Prostate gland (tissue), 2 donors: Measurements from ENCODE around the gene RILPL1. TPM values are rescaled to one million over a fixed set of nuclear protein-coding genes. Genes with fewer than 3 reads are reported as not detected.

ENCODE experiments used
- DNase-seq: peaks from one replicate; pipeline ENCODE4 v3.0.0-alpha.2; 2019; ENCODE audit warnings: low spot score
- H3K27ac ChIP-seq, 2 donors: fragments of 200-600 bp; sonication (generic); 2 replicates each; pipeline ENCODE4 v1.5.1; 2017 to 2019
- H3K27me3 ChIP-seq: fragments of 200-600 bp; sonication (generic); replicated peaks from 2 replicates; pipeline ENCODE4 v1.5.1; 2019; ENCODE audit not compliant: insufficient read depth
- H3K36me3 ChIP-seq, 2 donors: fragments of 200-600 bp; sonication (generic); 1 replicate in 1 of 2; 2 replicates in 1 of 2; pipeline versions ENCODE4 v1.5.1 to v1.8.1; 2017 to 2019
- H3K4me1 ChIP-seq: fragments of 200-600 bp; sonication (generic); replicated peaks from 2 replicates; pipeline ENCODE4 v1.5.1; 2019
- H3K4me3 ChIP-seq, 2 donors: fragments of 200-600 bp; sonication (generic); 2 replicates each; pipeline ENCODE4 v1.5.1; 2017 to 2019
- H3K9me3 ChIP-seq: fragments of 200-600 bp; sonication (generic); 2 replicates; pipeline ENCODE4 v1.5.1; 2017
- POLR2A ChIP-seq: fragments of 450-650 bp; IDR thresholded peaks from one replicate; pipeline ENCODE4 v1.6.1; 2016; ENCODE audit warnings: antibody characterized with exemption, mild to moderate bottlenecking
- POLR2AphosphoS5 ChIP-seq: sonication (generic); formaldehyde crosslinking; IDR thresholded peaks from one replicate; pipeline ENCODE4 v1.6.1; 2017; ENCODE audit warnings: antibody characterized with exemption
- WGBS: methylation state at CpG from one replicate; pipeline ENCODE4 v1.1.5; 2018; 5-methylcytosine and 5-hydroxymethylcytosine counted together
- intact Hi-C: fragments of 100-400 bp; cut with DNase I; formaldehyde crosslinking; loops from one replicate; pipeline ENCODE4 v1.14.2; 2022
- total RNA-seq, 2 donors: library from RNA; depleted of rRNA; stranded (reverse); fragments of >200 nt; gene quantifications; one replicate each; pipeline ENCODE4 v1.1.0, GENCODE V29; 2016
- TF ChIP-seq, protein P1 (sequence below), 4 experiments: fragments of 200-600 bp in 2 of 4; fragments of 450-650 bp in 2 of 4; sonication (generic) in 2 of 4; IDR thresholded peaks; 1 replicate in 3 of 4; 2 replicates in 1 of 4; pipeline ENCODE4 v1.5.1; 2016 to 2019; ENCODE audit warnings: antibody characterized with exemption in 4 of 4, mild to moderate bottlenecking in 2 of 4, moderate library complexity in 2 of 4

The RILPL1 gene
- total RNA-seq, 2 donors from 2014 or later: 8.6 to 25.7 TPM

DNA sequence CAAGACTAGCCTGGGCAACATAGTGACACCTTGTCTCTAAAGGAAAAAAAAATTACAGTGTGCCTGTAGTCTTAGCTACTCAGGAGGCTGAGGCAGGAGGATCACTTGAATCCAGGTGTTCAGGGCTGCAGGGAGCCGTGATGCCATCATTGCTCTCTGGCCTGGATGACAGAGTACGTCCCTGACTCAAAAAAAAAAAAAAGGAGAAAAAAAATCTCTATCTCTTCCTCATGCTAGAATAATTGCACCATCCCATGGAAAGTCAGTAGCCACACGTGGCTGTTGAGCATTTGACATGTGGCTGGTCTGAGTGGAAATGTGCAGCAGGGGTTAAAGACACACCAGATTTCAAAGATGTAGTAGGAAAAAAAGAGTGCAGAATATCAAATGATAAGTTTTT, 3.8 kb downstream of the RILPL1 start:
- Histone ChIP-seq H3K27me3 (no peaks in the 10 kb centered on the region), H3K27ac (no peak overlapping the region), H3K4me3 (no peak overlapping the region), H3K4me1 (peaks cover 8% of the 10 kb centered on the region), H3K36me3 (no peaks in the 10 kb centered on the region), H3K9me3 (no peaks in the 10 kb centered on the region)
- intact Hi-C loops: loop anchor here (5.0 kb wide), 2 partner anchors 53 to 137 kb away; partner anchors contain the start of gene TMED2
- TF ChIP-seq POLR2A (no peak), POLR2AphosphoS5 (no peak)
- TF ChIP-seq, protein P1, sequence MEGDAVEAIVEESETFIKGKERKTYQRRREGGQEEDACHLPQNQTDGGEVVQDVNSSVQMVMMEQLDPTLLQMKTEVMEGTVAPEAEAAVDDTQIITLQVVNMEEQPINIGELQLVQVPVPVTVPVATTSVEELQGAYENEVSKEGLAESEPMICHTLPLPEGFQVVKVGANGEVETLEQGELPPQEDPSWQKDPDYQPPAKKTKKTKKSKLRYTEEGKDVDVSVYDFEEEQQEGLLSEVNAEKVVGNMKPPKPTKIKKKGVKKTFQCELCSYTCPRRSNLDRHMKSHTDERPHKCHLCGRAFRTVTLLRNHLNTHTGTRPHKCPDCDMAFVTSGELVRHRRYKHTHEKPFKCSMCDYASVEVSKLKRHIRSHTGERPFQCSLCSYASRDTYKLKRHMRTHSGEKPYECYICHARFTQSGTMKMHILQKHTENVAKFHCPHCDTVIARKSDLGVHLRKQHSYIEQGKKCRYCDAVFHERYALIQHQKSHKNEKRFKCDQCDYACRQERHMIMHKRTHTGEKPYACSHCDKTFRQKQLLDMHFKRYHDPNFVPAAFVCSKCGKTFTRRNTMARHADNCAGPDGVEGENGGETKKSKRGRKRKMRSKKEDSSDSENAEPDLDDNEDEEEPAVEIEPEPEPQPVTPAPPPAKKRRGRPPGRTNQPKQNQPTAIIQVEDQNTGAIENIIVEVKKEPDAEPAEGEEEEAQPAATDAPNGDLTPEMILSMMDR (IDR thresholded peaks at IDR 0.05): no peak
- no peak for DNase-seq
- 79% methylated on average over 3 of the region's 3 CpGs for WGBS

- Histone ChIP-seq H3K4me1 (peaks cover 8% of the 10 kb centered on the region), H3K36me3 (no peaks in the 10 kb centered on the region), H3K4me3 (no peak overlapping the region), H3K27me3 (no peaks in the 10 kb centered on the region), H3K9me3 (no peaks in the 10 kb centered on the region), H3K27ac (no peak overlapping the region)
- intact Hi-C loops: no loop called here
- no peak for DNase-seq
- 93% methylated on average over 5 of the region's 5 CpGs for WGBS
- TF ChIP-seq POLR2A (no peak), POLR2AphosphoS5 (no peak)
- TF ChIP-seq, protein P1 (IDR thresholded peaks at IDR 0.05): no peak
Measured at GRCh38 chr12:123528858-123529257, 4.7 kb downstream of the RILPL1 start.

GRCh38 chr12:123526542-123527080, 6.9 kb downstream of the RILPL1 start:
- TF ChIP-seq POLR2AphosphoS5 (no peak), POLR2A (no peak)
- TF ChIP-seq, protein P1 (IDR thresholded peaks at IDR 0.05): no peak
- Histone ChIP-seq H3K4me1 (peaks cover 4% of the 10 kb centered on the region), H3K4me3 (no peak overlapping the region), H3K36me3 (peaks cover 10 to 16% of the 10 kb centered on the region in 2 donors), H3K27me3 (no peaks in the 10 kb centered on the region), H3K27ac (no peak overlapping the region), H3K9me3 (no peaks in the 10 kb centered on the region)
- 74% methylated on average over 7 of the region's 7 CpGs for WGBS
- DNase-seq: no peak
- intact Hi-C loops: no loop called here

- no peak for DNase-seq
- intact Hi-C loops: no loop called here
- no peaks in the 10 kb centered on the region for H3K27me3 ChIP-seq
- TF ChIP-seq, protein P1 (IDR thresholded peaks at IDR 0.05): no peak
- no peak for TF ChIP-seq POLR2AphosphoS5
- TF ChIP-seq POLR2A: no peak
- no peaks in the 10 kb centered on the region for H3K9me3 ChIP-seq
- peaks cover 10 to 16% of the 10 kb centered on the region in 2 donors for H3K36me3 ChIP-seq
- no peak overlapping the region for H3K4me3 ChIP-seq
- no peak overlapping the region for H3K27ac ChIP-seq
- 96% methylated on average over 7 of the region's 7 CpGs for WGBS
- no peaks in the 10 kb centered on the region for H3K4me1 ChIP-seq
Measured at GRCh38 chr12:123524378-123524777, 9.1 kb downstream of the RILPL1 start.

- WGBS: 86% methylated on average over 10 of the region's 10 CpGs
- intact Hi-C loops: no loop called here
- Histone ChIP-seq H3K27ac (no peak overlapping the region), H3K36me3 (peaks cover 10 to 16% of the 10 kb centered on the region in 2 donors), H3K27me3 (no peaks in the 10 kb centered on the region), H3K4me3 (no peak overlapping the region), H3K4me1 (no peaks in the 10 kb centered on the region), H3K9me3 (no peaks in the 10 kb centered on the region)
- no peak for DNase-seq
- no peak for TF ChIP-seq POLR2AphosphoS5
- TF ChIP-seq, protein P1 (IDR thresholded peaks at IDR 0.05): no peak
- TF ChIP-seq POLR2A: no peak
Measured at GRCh38 chr12:123523518-123523917, 10.0 kb downstream of the RILPL1 start.
